Activated naive CD4-positive, alpha-beta T cell treated with anti-CD3 and anti-CD28 coated beads, Interleukin-2, amount 10 ng/mL, durations not matched to agents 7 days and 5 days (primary cell): ENCODE measurements around the gene ATP23.

ENCODE experiments used
- CTCF ChIA-PET: fragments of 350-600 bp; sonication (Branson Sonifier 250); formaldehyde crosslinking; loops from one replicate; lab custom pipeline; 2021; ENCODE audit warnings: antibody characterized with exemption; lab: Charles Lee
- DNase-seq: peaks from one replicate; pipeline ENCODE4 v3.0.0-alpha.2; 2020
- H3K27ac Mint-ChIP-seq: one replicate; pipeline ENCODE4 v1.8.0; 2021; ENCODE audit warnings: mild to moderate bottlenecking, moderate library complexity, mixed read lengths
- H3K27me3 Mint-ChIP-seq: one replicate; pipeline ENCODE4 v1.8.0; 2021; ENCODE audit warnings: mild to moderate bottlenecking, mixed read lengths
- H3K36me3 Mint-ChIP-seq: one replicate; pipeline ENCODE4 v1.8.0; 2021; ENCODE audit warnings: mixed read lengths
- H3K4me1 Mint-ChIP-seq: one replicate; pipeline ENCODE4 v1.8.0; 2021; ENCODE audit warnings: mixed read lengths
- H3K4me3 Mint-ChIP-seq: one replicate; pipeline ENCODE4 v1.8.0; 2021; ENCODE audit warnings: mild to moderate bottlenecking, moderate library complexity, mixed read lengths
- H3K9me3 Mint-ChIP-seq: one replicate; pipeline ENCODE4 v1.8.0; 2021; ENCODE audit warnings: mixed read lengths

ATP23 gene

GRCh38 chr12:57902478-57902969 lies 38.8 kb upstream of the ATP23 start:
- H3K9me3 Mint-ChIP-seq, result no peaks in the 10 kb centered on the region
- peaks cover 30% of the 10 kb centered on the region for H3K4me1 Mint-ChIP-seq

DNA sequence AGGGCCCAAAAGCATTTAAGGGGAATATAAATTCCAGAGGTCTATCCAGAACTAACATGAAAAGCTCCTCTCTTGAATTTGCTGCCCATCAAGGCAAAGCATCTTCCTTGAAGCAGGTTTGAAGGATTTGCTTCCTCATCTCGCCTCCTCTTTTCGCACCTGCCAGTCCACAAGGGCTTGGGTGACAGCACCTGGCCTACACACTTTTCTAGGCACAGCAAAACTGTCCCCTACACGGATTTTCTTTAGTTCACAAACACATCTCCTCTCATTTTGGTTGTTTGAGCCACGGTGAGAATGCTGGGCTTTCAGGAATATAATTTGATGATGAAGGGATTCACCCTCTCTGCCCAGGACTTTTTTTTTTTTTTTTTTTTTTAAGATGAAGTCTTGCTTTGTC lies 36.9 kb upstream of the ATP23 start:
- H3K4me3 Mint-ChIP-seq, result no peak overlapping the region
- no peak overlapping the region for H3K27ac Mint-ChIP-seq
- H3K27me3 Mint-ChIP-seq, result peaks cover 36% of the 10 kb centered on the region
- CTCF ChIA-PET, result interaction anchor here (0.7 to 12.4 kb wide), 26 partner anchors 9 to 323 kb away, joined by 3 to 147 read pairs (median 6); partner anchors contain the start of genes CTDSP2 and TSFM
- H3K9me3 Mint-ChIP-seq, result no peaks in the 10 kb centered on the region
- DNase-seq, result no peak
- H3K4me1 Mint-ChIP-seq, result peaks cover 11% of the 10 kb centered on the region
- H3K36me3 Mint-ChIP-seq, result no peaks in the 10 kb centered on the region

More at GRCh38 chr12:57902478-57902969, 38.8 kb upstream of the ATP23 start:
- DNase-seq, result no peak
- Mint-ChIP-seq H3K36me3 (no peaks in the 10 kb centered on the region), H3K4me3 (no peak overlapping the region), H3K27me3 (peaks cover 25% of the 10 kb centered on the region), H3K27ac (no peak overlapping the region)
- CTCF ChIA-PET, result interaction anchor here (0.6 to 12.4 kb wide), 11 partner anchors 9 to 146 kb away, joined by 3 to 147 read pairs (median 12); partner anchors contain the start of genes CTDSP2, EEF1AKMT3 and TSFM

DNA sequence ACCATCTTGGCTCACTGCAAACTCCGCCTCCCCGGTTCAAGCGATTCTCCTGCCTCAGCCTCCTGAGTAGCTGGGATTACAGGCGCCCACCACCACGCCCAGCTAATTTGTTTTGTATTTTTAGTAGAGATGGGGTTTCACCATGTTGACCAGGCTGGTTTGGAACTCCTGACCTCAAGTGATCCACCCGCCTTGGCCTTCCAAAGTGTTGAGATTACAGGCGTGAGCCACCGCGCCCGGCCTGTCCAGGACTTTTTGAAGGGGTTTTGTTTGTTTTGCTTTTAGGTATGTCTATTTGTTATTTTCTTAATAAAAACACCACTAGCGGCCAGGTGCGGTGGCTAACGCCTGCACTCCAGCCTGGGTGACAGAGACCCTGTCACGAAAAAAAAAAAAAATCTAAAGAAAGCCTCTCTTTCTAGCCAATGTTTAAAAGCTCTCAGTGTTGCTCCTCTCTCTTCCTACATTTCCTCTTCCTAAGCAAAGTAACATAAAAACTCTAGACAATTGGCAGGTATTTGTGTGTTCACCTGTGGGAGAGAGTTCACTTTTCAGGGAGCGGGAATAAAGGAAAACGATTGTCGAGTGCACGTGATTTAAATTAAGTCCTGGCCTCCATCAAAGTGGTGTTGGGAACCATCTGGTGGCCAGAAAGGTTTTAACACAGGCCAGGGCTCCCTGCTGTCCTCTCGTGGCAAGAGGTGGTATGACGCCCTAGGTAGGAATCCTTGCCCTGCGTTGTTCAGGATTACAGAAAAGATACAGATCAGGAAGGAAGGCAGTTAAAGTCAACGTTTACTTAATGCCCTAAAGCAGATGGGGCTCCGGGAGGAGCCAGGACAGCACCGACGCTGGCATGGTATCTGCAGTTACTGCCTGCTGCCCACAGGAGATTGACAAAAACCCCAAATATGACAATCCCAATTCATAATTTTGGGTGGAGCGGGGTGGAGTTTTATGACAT lies 36.2 kb upstream of the ATP23 start:
- Mint-ChIP-seq H3K27ac (no peak overlapping the region), H3K27me3 (peaks cover 39% of the 10 kb centered on the region), H3K4me1 (peaks cover 6% of the 10 kb centered on the region), H3K4me3 (no peak overlapping the region), H3K36me3 (no peaks in the 10 kb centered on the region), H3K9me3 (no peaks in the 10 kb centered on the region)
- peak; percentile 88 for DNase-seq
- CTCF ChIA-PET, result interaction anchor here (0.7 to 12.4 kb wide), 26 partner anchors 10 to 323 kb away, joined by 3 to 147 read pairs (median 5); partner anchors contain the start of genes CTDSP2, EEF1AKMT3 and METTL1

DNA sequence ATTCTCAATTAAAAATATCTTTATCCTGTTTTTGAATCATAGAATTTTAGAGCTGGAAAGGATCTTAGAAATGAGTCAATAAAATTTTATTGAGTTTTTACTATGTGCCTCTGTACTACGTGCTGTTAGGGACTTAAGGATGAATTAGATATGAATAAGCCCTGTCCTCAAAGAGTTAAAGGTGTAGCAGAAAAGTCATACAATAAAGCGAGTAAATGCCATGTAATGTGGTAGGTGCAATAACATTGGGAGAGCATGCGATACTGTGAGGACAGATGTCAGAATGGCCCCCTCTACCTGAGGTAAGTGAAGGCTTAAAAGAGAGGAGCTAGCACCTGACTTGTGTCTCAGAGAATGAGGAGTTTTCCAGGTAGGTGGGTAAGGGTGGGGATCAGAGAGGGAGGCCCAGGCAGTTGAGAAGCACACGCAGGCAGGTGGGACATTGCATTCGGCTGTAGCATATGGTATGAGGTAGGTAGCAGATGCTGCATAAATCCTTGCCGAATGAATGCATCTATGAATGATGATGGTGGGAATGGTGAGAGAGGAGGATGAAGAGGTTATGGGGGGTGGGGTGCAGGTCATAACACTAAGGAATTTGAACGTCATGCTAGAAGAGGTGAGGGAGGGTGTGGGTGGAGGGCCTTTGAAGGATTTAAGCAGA lies 35.4 kb upstream of the ATP23 start:
- H3K27me3 Mint-ChIP-seq, result peaks cover 45% of the 10 kb centered on the region
- no peak overlapping the region for H3K4me3 Mint-ChIP-seq
- DNase-seq, result no peak
- H3K27ac Mint-ChIP-seq, result no peak overlapping the region
- CTCF ChIA-PET, result interaction anchor here (0.9 to 12.4 kb wide), 14 partner anchors 11 to 147 kb away, joined by 3 to 147 read pairs (median 18); partner anchors contain the start of genes CTDSP2, EEF1AKMT3 and METTL1
- peaks cover 6% of the 10 kb centered on the region for H3K4me1 Mint-ChIP-seq
- H3K36me3 Mint-ChIP-seq, result no peaks in the 10 kb centered on the region
- H3K9me3 Mint-ChIP-seq, result no peaks in the 10 kb centered on the region

GRCh38 chr12:57906821-57907220 lies 34.5 kb upstream of the ATP23 start:
- CTCF ChIA-PET, result interaction anchor here (0.6 to 12.4 kb wide), 9 partner anchors 13 to 324 kb away, joined by 3 to 147 read pairs (median 26); partner anchors contain the start of gene CTDSP2
- DNase-seq, result no peak
- H3K9me3 Mint-ChIP-seq, result no peaks in the 10 kb centered on the region
- no peak overlapping the region for H3K4me3 Mint-ChIP-seq
- no peak overlapping the region for H3K27ac Mint-ChIP-seq
- H3K27me3 Mint-ChIP-seq, result peaks cover 46% of the 10 kb centered on the region
- no peaks in the 10 kb centered on the region for H3K36me3 Mint-ChIP-seq
- peaks cover 6% of the 10 kb centered on the region for H3K4me1 Mint-ChIP-seq

GRCh38 chr12:57907281-57907680 lies 34.1 kb upstream of the ATP23 start:
- no peak overlapping the region for H3K4me3 Mint-ChIP-seq
- CTCF ChIA-PET, result interaction anchor here (0.6 to 12.4 kb wide), 8 partner anchors 12 to 324 kb away, joined by 3 to 147 read pairs (median 16); no protein-coding TSS in a partner anchor
- DNase-seq, result no peak
- H3K27ac Mint-ChIP-seq, result no peak overlapping the region
- H3K9me3 Mint-ChIP-seq, result no peaks in the 10 kb centered on the region
- H3K4me1 Mint-ChIP-seq, result peaks cover 6% of the 10 kb centered on the region
- no peaks in the 10 kb centered on the region for H3K36me3 Mint-ChIP-seq
- H3K27me3 Mint-ChIP-seq, result peaks cover 46% of the 10 kb centered on the region

- CTCF ChIA-PET, result interaction anchor here (0.9 to 7.1 kb wide), 4 partner anchors 9 to 106 kb away, joined by 3 to 107 read pairs (median 7); no protein-coding TSS in a partner anchor
- no peak overlapping the region for H3K4me3 Mint-ChIP-seq
- H3K36me3 Mint-ChIP-seq, result no peaks in the 10 kb centered on the region
- DNase-seq, result no peak
- no peaks in the 10 kb centered on the region for H3K9me3 Mint-ChIP-seq
- peaks cover 47% of the 10 kb centered on the region for H3K27me3 Mint-ChIP-seq
- peaks cover 6% of the 10 kb centered on the region for H3K4me1 Mint-ChIP-seq
- H3K27ac Mint-ChIP-seq, result no peak overlapping the region
Measured at GRCh38 chr12:57908511-57908910, 32.9 kb upstream of the ATP23 start.

DNA sequence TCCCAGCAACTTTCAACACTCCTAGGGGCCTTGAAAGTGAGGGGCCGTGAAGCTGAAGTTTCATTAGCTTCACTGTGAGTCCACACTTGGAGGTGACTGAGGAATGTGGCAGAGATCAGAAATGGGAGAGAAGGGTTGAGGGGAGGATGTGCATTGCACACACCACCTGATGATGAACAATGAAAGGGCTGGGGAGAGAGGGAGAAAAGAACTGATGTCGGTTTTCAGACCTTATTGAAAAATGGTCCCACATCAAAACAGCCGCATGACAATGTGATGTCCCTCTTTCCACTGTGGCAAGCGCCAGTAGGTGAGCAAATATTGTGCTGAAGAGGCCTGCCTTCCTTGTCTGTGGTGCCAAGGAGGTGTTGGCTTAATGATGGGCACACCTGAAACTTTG lies 32.3 kb upstream of the ATP23 start:
- Mint-ChIP-seq H3K27ac (no peak overlapping the region), H3K36me3 (no peaks in the 10 kb centered on the region), H3K4me1 (peaks cover 6% of the 10 kb centered on the region), H3K4me3 (no peak overlapping the region), H3K27me3 (peaks cover 52% of the 10 kb centered on the region), H3K9me3 (no peaks in the 10 kb centered on the region)
- CTCF ChIA-PET, result interaction anchor here (0.9 to 2.3 kb wide), 3 partner anchors 10 to 106 kb away, joined by 3 to 11 read pairs (median 3); no protein-coding TSS in a partner anchor
- DNase-seq, result no peak

- Mint-ChIP-seq H3K4me1 (peaks cover 6% of the 10 kb centered on the region), H3K9me3 (no peaks in the 10 kb centered on the region), H3K27ac (no peak overlapping the region), H3K27me3 (peaks cover 55% of the 10 kb centered on the region), H3K4me3 (no peak overlapping the region), H3K36me3 (no peaks in the 10 kb centered on the region)
- DNase-seq, result no peak
- CTCF ChIA-PET, result interaction anchor here (2.3 kb wide), 1 partner anchor 107 kb away, joined by 11 read pairs; no protein-coding TSS in a partner anchor
Measured at GRCh38 chr12:57909611-57910010, 31.8 kb upstream of the ATP23 start.

DNA sequence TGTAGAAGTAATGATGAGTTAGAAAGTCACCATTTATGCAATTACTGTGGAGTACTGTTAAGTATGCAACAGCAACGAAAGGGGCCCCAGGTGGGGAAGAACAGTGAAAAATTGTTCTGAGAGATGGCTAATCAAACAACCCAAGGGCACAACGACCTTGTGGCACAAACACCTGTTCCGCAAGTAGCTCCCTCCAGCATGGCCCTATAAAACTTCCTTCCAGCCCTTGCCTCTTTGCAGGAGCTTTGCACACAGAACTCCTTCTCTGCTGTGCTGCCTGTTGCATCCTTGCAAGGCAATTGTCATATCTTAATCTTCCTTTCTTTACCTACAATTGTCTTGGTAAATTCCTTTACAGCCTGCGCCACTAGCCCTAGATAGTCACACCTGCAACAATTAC lies 23.2 kb upstream of the ATP23 start:
- no peak for DNase-seq
- Mint-ChIP-seq H3K36me3 (no peaks in the 10 kb centered on the region), H3K27ac (no peak overlapping the region), H3K4me3 (no peak overlapping the region), H3K27me3 (peaks cover 24% of the 10 kb centered on the region), H3K9me3 (no peaks in the 10 kb centered on the region), H3K4me1 (no peaks in the 10 kb centered on the region)
- CTCF ChIA-PET, result interaction anchor here (0.8 kb wide), 1 partner anchor 15 kb away, joined by 3 read pairs; no protein-coding TSS in a partner anchor

DNA sequence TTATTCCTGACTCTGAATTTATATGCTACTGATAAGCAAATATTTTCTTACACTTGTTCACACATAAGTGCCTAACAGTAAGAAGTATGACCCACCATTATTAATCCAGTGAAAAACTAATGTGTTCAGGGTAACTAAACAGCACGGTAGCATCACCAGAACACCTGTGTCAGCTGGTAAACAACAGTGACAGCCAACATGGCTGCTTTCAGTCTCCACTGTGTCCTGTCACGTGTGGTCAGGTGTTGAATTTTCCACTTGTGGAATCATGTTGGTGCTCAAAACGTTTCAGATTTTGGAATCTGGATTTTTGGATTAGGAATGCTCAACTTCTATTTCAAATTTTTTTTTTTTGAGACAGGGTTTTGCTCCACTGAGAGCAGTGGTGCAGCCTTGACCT lies 14.3 kb upstream of the ATP23 start:
- H3K27ac Mint-ChIP-seq, result no peak overlapping the region
- H3K4me1 Mint-ChIP-seq, result no peaks in the 10 kb centered on the region
- CTCF ChIA-PET, result no interaction called here
- peaks cover 3% of the 10 kb centered on the region for H3K36me3 Mint-ChIP-seq
- H3K4me3 Mint-ChIP-seq, result no peak overlapping the region
- no peak for DNase-seq
- no peaks in the 10 kb centered on the region for H3K27me3 Mint-ChIP-seq
- no peaks in the 10 kb centered on the region for H3K9me3 Mint-ChIP-seq

DNA sequence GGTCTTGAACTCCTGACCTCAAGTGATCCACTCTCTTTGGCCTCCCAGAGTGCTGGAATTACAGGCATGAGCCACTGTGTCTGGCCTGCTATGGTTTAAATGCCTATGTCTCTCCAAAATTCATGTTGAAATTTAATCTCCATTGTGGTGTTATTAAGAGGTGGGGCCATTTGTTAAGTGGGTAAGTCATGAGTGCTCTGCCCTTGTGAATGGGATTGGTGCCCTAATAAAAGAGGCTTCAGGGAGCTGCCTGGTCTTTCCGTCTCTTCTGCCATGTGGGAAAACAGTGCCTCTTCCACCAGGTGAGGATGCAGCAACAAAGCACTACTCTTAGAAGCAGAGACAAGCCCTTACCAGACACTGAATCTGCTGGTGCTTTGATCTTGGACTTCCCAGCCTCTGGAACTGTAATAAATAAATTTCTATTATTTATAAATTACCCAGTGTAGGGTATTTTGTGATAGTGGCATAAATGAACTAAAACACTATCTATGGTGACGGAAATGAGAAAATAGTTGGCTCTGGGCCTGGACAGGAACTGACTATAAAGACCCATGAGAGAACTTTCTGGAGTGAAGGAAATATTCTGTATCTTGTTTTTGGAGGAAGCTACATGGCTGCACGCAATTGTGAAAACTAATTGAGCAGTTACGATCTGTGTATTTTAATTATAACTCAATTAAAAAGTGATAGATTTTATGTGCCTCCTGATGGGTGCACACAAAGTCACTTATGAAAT lies 12.1 kb upstream of the ATP23 start:
- no peak overlapping the region for H3K27ac Mint-ChIP-seq
- CTCF ChIA-PET, result no interaction called here

GRCh38 chr12:57934819-57935218 lies 6.5 kb upstream of the ATP23 start:
- Mint-ChIP-seq H3K4me1 (peaks cover 44% of the 10 kb centered on the region), H3K27me3 (peaks cover 4% of the 10 kb centered on the region), H3K36me3 (peaks cover 23% of the 10 kb centered on the region), H3K4me3 (peak overlapping the region; percentile 95), H3K27ac (peak overlapping the region; percentile 6), H3K9me3 (no peaks in the 10 kb centered on the region)
- CTCF ChIA-PET, result no interaction called here
- no peak for DNase-seq

More for the DNA sequence above, 12.1 kb upstream of the ATP23 start:
- no peak for DNase-seq
- no peaks in the 10 kb centered on the region for H3K9me3 Mint-ChIP-seq
- no peaks in the 10 kb centered on the region for H3K27me3 Mint-ChIP-seq
- no peak overlapping the region for H3K4me3 Mint-ChIP-seq
- H3K4me1 Mint-ChIP-seq, result peaks cover 10% of the 10 kb centered on the region
- H3K36me3 Mint-ChIP-seq, result peaks cover 15% of the 10 kb centered on the region
